Activated CD4-positive, alpha-beta T cell treated with anti-CD3 and anti-CD28 coated beads, Interleukin-10, Interleukin-2, amounts not matched to agents 100 ng/mL and 50 ng/mL, durations not matched to agents 16 hours and 8 hours (primary cell): ENCODE measurements around the gene LEO1.

Experiments used
- DNase-seq: peaks from one replicate; pipeline ENCODE4 v3.0.0-alpha.2; 2020

Gene LEO1

GRCh38 chr15:51971375-51972133 is at the start of gene LEO1:
Gene LEO1, minus strand, starts transcription at chr15:51971778. Its CDS starts 33 bp downstream, at chr15:51971745.
- DNase-seq = peak; percentile 96

DNA sequence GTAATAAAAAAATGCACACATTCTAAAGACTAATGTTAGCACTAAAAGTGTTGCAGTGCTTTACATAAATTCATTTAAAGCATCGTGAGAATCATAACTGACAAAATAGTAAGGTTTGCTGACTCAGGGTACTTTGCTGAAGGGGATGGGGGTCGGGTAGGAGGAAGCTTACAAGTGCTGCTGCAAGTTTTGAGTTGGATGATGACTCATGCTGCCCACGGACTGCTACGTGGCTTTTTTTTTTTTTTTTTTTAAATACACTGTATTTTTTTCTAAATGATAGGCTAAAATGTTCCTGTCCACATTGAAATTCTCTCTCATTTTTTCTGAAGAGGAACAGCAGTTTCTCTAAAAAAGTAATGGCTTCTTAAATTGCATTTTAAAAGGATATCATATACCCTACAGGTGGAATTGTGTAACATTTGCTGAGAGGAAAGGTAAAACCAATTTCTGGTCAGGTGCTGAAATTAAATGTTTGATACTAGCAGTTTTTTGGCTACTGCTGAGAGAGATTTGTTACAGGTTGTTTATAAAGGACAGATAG is 49.6 kb upstream of the LEO1 start:
- DNase-seq = peak; percentile 92

DNA sequence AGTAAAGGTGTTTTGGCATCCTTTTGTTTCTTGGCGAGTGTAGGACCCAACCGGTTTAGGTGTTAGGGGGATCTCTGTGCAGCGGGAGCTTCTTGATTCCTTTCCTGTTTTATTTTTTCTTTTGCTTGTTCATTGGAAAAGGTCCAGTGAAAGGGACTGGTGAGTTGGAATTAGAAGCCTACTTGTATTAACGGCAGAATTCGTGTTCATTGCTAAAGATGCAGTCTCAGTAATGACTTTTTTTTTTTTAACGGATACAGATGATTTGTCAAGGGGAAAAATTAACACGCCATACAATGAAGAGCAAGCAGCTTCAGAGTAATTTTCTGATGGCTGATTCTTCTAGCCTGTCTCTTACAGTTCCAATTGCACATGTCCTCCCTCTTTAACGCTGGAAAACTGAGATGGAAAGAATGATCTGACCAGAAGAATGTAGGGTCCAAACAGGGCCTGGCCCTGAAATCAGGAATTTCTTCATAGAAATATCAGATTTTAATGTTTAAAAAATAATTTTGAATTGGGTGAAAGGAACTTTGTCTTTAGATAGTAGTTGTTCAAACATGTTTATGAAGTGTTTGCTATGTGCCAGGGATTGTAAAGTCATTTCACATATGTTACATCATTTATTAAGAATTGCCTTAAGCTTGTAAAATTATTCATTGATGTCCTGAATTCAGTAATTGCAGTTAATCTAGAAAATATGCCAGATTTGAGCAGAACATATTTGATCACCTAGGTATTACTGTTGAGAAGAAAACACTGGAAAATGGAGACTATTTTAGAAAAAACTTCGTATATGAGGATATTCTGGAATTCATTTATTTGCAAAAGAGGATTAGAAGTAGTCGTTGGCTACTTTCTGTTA is 48.9 kb upstream of the LEO1 start:
- no peak for DNase-seq

GRCh38 chr15:52019394-52020220 is 48.0 kb upstream of the LEO1 start:
- peak; percentile 81 for DNase-seq

- DNase-seq = peak; percentile 96
Measured at GRCh38 chr15:52018693-52019393, 47.3 kb upstream of the LEO1 start, which contains the start of gene MAPK6. Gene MAPK6, plus strand, starts transcription at chr15:52019219. Its CDS starts 27,242 bp downstream, at chr15:52046461.

- DNase-seq = no peak
Measured at GRCh38 chr15:52018244-52018643, 46.7 kb upstream of the LEO1 start.

DNA sequence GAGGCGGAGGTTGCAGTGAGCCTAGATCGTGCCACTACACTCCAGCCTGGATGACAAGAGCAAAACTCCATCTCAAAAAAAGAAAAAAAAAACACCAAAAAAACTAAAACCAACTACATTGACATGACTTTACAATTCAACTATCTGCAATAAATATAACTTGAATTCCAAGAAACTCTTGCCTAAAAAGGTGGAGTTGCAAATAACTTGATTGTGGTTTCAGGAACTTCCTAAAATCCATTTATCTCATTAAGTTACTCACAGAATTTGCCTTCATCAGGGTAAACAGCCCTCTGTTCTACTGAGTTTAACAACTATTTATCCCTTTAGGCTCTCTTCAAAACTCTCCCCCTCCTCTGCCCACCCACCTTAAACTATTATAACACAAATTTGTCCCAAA is 44.7 kb upstream of the LEO1 start:
- no peak for DNase-seq

GRCh38 chr15:52014616-52015015 is 43.0 kb upstream of the LEO1 start:
- no peak for DNase-seq

GRCh38 chr15:52013151-52013791 is 41.7 kb upstream of the LEO1 start:
- DNase-seq = peak; percentile 91

DNA sequence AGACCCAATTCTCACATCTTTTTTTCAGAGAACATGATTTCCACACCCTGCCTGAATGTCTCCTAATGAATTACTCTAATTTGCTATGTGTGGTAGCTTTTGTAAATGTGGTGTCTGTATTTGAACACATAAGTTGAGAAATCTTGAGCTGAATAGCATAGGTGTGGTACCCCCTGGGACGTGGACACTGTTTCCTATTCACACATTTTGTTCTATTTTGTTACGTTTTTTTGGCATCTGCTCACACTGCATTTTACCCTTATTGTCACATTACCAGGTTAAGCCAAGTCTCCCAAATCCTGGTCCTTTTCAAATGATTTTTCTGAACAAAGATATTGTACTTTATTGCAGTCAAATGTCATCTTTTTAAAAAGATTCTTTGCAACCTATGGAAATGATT is 40.6 kb upstream of the LEO1 start:
- DNase-seq = no peak

- DNase-seq = no peak
Measured at GRCh38 chr15:52011711-52012144, 40.1 kb upstream of the LEO1 start.

GRCh38 chr15:52010633-52011595 is 39.3 kb upstream of the LEO1 start:
- peak; percentile 87 for DNase-seq

GRCh38 chr15:52008698-52009434 is 37.3 kb upstream of the LEO1 start:
- peak; percentile 45 for DNase-seq

- DNase-seq = no peak
Measured at GRCh38 chr15:52008359-52008697, 36.8 kb upstream of the LEO1 start.

DNA sequence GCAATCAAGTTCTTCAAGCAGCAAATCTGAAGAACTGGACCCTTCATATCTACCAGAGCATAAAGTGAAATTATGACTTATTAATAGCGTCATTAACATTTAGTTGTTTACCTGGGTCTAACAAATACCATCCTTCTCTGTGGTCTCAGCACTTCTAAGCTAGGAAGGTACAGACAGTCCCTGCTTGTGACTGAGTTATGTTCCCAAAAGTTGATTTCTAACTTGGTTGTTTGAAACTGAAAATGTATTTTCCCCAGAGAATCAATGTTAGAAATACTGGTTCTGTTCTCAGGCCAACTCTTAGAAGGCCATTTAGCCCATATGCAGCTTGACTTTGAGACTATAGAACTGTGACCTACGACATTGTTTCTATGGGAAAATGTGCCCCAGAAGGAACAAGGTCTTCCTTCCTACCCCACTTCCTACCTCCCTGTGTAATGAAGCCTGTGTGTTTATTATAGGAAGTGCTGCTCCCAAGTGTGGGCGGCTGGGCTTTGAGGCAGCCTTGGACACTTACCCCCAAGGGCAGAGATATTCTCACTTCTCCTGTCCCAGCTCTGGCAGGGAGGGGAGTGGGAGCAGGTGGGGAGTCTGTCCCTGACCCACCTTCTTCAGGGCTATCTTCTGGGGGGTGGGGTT is 35.2 kb upstream of the LEO1 start:
- no peak for DNase-seq

- peak; percentile 94 for DNase-seq
Measured at GRCh38 chr15:52005748-52006701, 34.4 kb upstream of the LEO1 start.

GRCh38 chr15:52004806-52005205 is 33.2 kb upstream of the LEO1 start:
- no peak for DNase-seq

DNA sequence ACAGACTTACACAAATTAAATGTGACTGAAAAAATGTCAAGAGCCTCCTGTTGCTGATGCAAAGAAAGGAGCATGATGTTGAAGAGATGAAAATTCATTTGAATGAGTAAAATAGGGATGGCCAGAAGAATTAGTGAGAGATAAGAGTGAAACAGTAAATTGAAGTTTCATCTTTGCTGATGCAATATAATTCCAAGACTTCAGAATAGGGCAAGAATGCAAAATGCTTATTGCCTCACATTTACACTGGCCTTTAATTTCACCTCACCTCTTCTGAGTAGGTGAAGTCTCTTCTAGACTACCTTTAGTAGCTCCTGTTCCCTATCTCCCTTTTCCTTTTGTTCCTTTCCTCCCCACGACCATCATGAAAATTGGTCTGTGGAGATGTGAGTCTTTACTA is 32.1 kb upstream of the LEO1 start:
- DNase-seq = no peak
